DOHH2 (cell line): Measurements from ENCODE around the gene ESYT2.

Experiments
- CTCF ChIP-seq: fragments of 200-600 bp; sonication (generic); IDR thresholded peaks from one replicate; pipeline ENCODE4 v1.5.1; 2014; ENCODE audit warnings: antibody characterized with exemption, mild to moderate bottlenecking, low read depth, low read length; ENCODE audit not compliant: poor library complexity, severe bottlenecking
- EZH2phosphoT487 ChIP-seq: fragments of 200-600 bp; sonication (generic); IDR thresholded peaks from 2 replicates; pipeline ENCODE4 v1.6.1; 2017; ENCODE audit warnings: borderline replicate concordance, mild to moderate bottlenecking, antibody characterized with exemption, low read length, moderate library complexity, mixed read lengths

- TF ChIP-seq CTCF (no peak), EZH2phosphoT487 (no peak)
These were observed 94.4 kb downstream of the ESYT2 start for GRCh38 chr7:158734861-158735260.
